ENCODE data around the gene PPP2R3B.
"Not testable (repeated sequence)": the region's sequence is repeated elsewhere in the genome, so short reads cannot be mapped to it uniquely, and the experiment has no call there.

The PPP2R3B gene

GRCh38 chrX:402857-403256 lies 16.1 kb upstream of the PPP2R3B start:
- DNase-seq (ENCODE audit: low read depth) = no peak

GRCh38 chrX:400258-400657 lies 13.6 kb upstream of the PPP2R3B start:
- no peak for DNase-seq (ENCODE audit: low read depth)

GRCh38 chrX:397575-397974 lies 10.9 kb upstream of the PPP2R3B start:
- DNase-seq (ENCODE audit: low read depth) = no peak

DNA sequence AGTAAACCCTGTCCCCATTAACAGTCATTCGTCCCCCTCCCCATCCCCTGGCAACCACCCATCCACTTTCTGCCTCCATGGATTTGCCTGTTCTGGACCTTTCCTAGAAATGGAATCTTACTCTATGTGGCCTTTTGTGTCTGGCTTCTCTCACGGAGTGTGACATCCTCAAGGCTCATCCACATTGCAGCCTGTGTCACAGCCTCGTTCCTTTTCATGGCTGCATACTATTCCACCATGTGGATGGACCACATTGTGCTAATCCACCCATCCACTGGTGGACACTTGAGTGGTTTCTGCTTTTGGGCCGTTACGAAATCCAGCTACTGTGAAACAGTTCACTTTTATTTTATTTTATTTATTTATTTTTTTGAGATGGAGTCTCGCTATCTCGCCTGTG lies 8.1 kb upstream of the PPP2R3B start:
- DNase-seq (ENCODE audit: low read depth) = no peak

GRCh38 chrX:392575-392846 lies 5.8 kb upstream of the PPP2R3B start:
- no peak for DNase-seq (ENCODE audit: low read depth)

DNA sequence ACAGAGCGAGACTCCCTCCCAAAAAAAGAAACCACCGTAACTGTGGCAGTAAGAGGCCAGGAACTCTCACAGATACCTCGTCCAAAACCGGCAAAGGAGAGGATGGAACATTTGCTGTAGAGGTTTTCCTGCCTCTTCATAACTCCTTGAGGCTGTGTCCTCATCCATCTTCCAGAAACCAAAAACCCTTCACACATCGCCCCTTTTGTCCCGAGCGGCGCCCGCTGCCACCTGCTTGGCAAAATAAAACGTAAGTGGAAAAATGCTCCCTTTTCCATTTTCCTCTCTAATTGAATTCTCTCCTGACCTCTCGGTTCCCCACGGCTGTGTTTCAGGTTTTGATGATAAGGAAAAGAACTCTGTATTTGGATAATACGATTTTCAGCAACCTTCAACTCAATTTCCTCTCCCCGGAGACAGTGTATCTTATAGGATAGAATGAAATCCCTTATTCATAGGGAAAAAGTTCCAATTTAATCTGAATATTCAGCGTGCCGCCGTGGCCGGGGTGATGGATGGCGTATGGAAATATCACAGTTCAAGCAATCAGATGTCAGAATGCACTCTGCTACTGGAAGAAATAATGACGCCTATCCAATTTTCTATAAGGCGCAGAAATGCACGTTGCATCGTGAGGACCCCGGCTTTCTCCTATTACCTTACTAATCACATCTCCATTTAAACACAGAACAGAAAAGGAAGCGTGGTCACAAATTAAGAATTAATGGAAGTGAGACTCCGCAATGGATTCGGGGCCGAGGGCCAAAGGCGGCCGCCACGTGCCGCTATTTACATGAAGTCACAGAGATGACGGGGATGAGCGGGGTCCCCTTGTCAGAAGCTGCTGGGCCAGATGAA lies 5.2 kb upstream of the PPP2R3B start:
- DNase-seq (ENCODE audit: low read depth) = no peak

- no peak for DNase-seq (ENCODE audit: low read depth)
Measured at GRCh38 chrX:390459-390858, 3.8 kb upstream of the PPP2R3B start.

GRCh38 chrX:389021-389441 lies 2.3 kb upstream of the PPP2R3B start:
- DNase-seq (ENCODE audit: low read depth) = no peak

DNA sequence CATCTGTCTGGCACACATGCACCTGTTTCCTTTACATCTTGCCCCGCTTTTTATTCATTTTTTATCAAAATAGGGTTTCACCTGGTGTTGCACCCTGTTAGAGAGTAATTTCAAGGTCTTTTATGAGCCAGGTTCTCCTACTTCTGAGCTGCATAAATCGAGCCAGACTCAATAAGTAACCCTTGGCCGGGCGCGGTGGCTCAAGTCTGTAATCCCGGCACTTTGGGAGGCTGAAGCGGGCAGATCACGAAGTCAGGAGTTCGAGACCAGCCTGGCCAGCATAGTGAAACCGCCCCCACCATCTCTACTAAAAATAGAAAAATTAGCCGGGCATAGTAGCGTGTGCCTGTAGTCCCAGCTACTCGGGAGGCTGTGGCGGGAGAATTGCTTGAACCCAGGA lies 1.0 kb upstream of the PPP2R3B start:
- no peak for DNase-seq (ENCODE audit: low read depth)

DNA sequence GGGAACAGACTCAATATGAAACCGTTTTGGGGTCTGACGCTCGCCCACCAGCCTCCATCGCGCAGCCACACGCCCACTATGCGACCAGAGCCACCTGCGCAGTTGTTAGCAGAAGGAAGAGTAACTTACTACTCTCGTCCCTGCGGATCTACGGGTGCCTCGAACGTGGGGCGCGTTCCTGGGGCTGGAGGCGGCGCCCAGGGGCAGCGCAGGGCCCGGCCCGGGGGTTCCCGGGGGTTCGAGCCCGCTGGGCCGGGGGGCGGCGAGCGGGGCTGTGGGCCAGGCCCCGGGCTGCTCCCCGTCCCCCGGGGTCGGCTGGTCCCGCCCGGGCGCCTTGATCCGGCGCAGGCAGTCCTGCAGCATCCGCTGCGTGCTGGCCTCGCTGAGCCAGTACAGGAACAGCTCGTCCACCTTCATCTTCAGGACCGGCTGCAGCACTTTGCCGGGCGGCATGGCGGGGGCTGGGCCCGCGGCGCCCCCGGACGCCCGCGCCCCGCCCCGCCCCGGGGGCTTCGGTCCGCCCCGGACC lies 404 bp downstream of the PPP2R3B start:
- no peak for DNase-seq (ENCODE audit: low read depth)

DNA sequence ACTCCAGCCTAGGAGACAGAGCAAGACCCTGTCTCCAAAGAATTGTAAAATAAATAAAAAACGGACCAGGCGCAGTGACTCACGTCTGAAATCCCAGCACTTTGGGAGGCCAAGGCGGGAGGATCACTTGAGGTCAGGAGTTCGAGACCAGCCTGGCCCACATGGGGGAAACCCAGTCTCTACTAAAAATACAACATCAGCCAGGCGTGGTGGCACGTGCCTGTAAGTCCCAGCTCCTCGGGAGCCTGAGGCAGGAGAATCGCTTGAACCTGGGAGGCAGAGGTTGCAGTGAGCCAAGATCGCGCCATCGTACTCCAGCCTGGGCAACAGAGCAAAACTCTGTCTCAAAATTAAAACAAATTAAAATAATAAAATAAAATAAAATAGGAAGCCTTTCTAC lies 971 bp downstream of the PPP2R3B start:
- DNase-seq (ENCODE audit: low read depth) = not testable (repeated sequence)

GRCh38 chrX:384861-385260 lies 1.8 kb downstream of the PPP2R3B start:
- DNase-seq (ENCODE audit: low read depth) = no peak

GRCh38 chrX:378443-378842 lies 8.3 kb downstream of the PPP2R3B start:
- DNase-seq (ENCODE audit: low read depth) = no peak

GRCh38 chrX:376206-376605 lies 10.5 kb downstream of the PPP2R3B start:
- DNase-seq (ENCODE audit: low read depth) = not testable (repeated sequence)

- no peak for DNase-seq (ENCODE audit: low read depth)
Measured at GRCh38 chrX:375181-376036, 11.3 kb downstream of the PPP2R3B start.

- no peak for DNase-seq (ENCODE audit: low read depth)
Measured at GRCh38 chrX:374596-374995, 12.1 kb downstream of the PPP2R3B start.

DNA sequence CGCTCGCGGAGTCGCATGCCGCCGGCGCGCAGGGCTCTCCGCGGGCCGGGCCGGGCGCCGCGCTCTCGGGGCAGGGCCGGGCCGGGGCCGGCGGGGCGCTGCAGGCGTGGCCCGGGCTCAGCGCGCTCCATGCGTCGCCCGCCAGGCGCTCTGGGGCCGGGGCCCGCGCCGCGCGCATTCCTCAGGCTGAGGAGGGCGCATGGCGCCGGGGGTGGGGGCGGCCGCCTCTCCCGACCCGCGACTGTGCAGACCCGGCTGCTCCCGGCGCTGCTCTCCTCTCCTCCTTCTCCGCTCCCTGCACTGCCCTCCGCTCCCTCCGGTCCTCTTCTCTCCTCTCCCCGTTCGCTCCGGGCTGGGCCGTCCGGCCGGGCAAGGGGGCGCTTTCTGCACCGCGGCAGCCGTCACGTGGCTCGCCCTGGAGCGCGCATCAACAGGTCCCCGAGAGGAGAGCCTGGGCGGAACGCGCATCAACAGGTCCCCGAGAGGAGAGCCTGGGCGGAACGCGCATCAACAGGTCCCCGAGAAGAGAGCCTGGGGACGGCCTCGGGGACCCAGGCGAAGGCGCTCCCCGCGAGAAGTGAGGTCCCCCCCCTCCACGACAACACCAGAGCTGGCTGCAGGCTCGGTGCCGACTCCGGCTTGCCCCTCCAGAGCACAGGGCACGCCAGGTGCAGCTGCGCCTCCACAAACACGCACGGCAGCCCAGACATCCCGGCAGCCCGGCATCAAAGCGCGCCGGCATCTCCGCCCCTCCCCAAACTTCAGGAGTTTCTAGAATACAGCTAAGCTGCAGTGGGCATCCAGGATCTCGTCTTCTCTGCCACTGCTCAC lies 12.9 kb downstream of the PPP2R3B start:
- no peak for DNase-seq (ENCODE audit: low read depth)

DNA sequence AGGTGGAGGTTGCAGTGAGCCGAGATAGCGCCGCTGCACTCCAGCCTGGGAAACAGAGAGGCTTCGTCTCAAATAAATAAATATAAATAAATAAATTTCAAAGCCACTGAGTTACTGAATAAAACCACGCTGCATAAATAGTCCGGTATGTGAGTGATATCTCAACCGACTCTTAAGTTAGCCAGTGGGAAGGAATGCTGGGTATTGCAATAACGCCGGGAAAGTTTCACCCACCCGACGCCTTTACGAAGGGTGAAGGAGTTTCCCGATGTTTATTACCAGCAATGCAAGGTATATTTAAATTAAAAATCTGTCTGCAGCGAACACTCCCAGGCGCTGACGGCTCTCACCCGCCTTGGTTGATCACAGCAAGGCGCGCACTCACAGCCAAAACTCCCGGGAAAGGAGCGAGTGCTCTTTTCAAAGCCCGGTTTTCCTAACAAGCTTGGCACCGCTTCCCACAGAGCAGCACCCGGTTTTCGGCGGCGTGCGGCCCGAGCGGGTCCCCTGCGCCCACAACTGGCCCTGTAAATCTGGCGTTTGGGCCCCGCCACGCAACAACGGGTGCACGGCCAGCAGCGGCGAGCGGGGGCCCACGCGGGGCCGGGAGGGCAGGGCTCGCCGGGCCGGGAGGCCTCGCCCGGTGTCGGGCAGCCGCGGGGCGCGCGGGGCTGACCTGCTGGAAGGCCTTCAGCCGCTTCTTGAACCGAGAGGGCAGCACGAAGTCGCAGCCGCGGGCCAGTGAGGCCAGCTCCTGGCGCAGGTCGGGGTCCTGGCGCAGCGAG lies 13.7 kb downstream of the PPP2R3B start:
- DNase-seq (ENCODE audit: low read depth) = no peak

GRCh38 chrX:371907-372306 lies 14.8 kb downstream of the PPP2R3B start:
- DNase-seq (ENCODE audit: low read depth) = no peak

DNA sequence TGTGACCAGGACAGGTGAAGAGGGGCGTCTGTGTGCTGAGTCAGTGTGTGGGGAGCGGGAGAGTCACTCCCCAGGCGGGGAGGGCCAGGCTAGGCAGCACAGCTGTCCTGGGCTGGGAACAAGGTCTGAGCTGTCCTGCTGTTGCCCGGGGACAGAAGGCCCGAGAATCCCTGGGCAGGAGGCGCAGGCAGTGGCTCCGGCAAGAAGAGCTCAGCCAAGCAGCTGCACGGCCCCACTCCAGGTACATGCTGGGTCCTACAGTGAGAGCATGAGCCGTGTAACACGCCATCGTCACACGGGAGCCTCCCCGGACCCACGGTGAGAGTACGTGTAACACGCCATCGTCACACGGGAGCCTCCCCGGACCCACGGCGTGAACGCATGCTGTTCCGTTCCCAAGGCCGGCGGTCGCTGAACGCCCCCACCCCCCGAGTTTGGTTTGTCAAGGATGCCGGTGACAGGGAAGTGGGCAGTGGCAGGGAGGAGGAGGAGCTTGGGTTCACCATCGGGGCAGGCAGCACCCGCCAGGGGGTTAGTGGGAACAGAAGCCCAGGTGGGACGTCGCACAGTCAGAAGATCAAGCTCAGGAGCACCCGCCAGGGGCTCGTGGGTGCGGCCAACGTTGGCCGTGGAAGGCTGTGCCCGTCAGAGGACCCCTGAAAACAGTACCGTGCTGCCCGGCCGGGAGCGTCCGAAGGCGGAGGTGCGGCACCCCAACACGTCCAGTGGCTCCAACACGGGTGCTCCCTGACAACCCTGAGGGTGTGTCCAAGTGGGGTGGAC lies 15.6 kb downstream of the PPP2R3B start:
- no peak for DNase-seq (ENCODE audit: low read depth)

All from activated T-helper 1 cell treated with Interleukin-2 at 50 U/mL for 16 hours (primary cell).